GM21526 (cell line): ENCODE data around the gene RIN1.

Experiments
- ATAC-seq: cut with Tn5 transposase; IDR thresholded peaks from one replicate; pipeline ENCODE4 v1.9.1; 2021; ENCODE audit warnings: moderate library complexity; ENCODE audit not compliant: unreplicated experiment, low FRiP score

The RIN1 gene

DNA sequence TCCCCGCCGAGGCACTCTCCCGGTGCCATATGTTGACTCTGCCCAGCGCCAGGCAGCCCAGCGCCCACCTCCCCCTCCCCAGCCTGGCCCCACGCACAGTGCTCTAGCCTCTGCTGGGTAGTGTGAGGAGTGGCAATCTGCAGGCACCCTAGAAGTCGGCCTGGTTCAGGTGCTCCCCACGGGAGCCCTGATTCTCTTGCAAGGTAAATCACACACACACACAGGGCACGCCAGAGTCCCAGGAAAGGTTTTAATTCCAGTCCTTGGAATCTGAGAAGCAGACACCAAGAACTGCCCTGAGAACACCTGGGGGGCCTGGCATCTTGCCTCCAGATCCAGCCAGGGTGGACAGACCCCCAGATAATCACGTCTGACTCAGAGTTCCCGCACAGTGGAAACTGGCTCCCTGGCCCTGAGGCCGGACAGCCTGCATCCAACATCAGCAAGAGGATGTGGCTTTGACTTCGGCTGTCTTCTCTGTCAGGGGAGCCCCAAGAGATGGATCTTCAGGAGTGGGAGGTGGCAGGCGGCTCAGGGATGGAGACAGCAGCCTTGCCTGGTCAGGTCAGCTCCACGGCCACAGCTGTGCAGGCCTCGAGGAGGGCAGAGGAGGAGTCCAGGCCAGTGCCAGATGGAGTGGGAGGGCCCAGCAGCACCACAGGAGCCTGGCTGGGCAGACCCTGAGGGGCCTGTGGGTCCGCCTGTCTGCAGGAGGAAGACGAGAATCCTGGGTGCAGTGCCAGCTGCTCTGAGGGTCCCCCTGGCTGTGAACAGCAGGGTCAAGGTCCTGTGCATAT lies 1.1 kb upstream of the RIN1 start:
- no peak for ATAC-seq

DNA sequence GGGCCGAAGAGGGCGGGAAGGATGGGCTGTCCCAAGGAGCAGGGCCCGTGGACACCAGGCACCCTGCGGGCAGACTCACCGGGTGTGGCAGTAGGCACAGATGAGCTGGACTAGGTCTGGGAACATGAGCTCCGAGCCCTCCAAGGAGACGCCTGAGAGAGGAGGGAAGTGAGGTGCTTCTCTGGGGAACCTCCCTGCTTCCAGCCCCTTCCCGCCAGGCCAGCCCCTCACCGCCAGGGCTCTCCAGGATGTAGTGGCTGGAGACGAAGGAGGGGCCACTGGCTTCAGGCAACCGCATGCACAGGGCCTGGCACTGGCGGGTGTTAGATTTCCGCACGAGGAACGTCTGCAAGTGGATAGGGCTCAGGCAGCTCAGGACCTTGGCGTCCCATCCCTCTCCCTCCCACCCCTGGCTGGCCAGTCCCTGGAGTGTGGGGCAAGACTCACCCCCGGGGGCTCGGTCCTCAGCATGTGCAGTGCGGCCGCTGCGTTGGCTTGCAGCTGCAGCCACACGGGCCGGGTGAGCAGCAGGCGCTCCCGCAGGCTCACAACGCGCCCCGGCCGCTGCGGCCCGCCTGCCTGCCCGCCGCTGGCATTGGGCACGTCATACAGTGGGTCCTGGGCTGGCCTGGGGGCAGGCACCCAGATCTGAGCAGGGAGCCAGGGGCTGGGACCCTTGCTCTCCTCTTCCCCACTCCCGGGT lies 552 bp downstream of the RIN1 start:
- no peak for ATAC-seq

DNA sequence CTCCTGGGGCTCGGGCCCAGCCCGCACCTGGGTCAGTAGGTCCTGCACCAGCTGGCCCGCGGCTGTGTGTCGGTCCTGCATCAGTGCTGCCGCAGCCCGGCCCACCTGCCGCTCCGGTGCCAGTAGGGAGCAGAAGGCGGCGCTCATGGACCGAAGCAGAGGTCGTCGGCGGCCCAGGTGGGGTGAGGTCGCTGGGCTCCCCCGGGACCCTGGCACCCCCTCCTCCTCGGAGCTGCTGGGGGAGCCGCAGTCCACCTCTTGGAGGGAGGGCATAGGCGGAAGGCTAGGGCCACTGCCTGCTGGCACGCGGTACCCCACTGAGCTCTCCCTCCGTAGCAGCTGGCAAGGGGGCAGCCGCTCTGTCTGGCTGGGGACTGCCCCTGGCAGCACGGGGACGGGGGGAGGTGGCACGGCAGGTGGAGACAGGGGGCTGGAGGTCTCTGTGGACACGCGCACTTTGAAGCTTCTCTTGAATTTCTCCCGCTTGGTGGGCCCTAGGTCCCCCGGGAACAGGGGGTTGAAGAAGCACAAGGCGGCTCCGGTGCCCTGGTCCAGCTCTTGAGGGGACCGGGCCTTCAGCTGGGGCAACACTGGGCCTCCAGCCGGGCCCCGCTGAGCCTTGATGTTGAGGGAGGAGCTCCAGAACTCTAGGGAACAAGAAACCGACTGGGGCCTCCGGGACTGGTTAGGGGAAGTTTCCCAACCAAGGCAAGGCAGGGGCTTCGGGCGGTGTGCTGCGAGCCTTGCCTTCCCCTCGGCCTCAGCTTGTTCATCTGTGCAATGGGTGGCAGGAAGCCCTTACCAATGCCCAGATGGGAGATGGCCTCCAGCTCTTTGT lies 1.4 kb downstream of the RIN1 start:
- no peak for ATAC-seq

DNA sequence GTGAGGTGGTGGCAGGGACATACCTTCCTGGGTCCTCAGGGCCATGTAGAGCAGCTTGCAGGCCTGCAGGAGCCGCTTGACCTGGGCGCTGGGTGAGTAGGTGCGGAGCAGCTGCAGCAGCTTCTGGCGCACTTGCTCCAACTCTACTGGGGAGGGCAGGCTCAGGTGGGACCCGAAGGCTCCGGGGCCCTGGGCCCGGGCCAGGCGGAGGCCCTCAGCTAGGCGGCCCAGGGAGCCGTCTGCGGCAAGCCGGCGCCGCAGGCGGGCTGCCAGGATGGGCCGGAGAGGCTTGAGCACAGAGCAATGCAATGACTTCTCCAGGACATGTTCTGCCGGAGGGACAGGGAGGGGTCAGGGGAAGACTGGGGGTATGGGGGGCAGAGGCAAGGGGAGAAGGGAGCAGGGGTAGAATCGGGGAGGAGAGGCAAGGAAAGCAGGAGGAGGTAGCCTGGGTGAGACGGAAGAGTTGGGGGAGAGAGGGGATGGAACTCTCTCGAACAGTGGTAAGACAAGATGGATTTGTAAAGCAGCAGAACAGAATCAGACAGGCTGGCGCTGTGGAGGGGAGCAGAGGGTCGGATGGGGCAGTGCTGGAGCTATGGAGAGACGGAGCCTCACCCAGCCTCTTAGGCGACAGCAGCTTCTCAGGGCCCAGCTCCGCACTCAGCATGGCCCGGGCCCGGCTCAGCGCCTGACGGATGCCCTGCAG lies 2.2 kb downstream of the RIN1 start:
- no peak for ATAC-seq

DNA sequence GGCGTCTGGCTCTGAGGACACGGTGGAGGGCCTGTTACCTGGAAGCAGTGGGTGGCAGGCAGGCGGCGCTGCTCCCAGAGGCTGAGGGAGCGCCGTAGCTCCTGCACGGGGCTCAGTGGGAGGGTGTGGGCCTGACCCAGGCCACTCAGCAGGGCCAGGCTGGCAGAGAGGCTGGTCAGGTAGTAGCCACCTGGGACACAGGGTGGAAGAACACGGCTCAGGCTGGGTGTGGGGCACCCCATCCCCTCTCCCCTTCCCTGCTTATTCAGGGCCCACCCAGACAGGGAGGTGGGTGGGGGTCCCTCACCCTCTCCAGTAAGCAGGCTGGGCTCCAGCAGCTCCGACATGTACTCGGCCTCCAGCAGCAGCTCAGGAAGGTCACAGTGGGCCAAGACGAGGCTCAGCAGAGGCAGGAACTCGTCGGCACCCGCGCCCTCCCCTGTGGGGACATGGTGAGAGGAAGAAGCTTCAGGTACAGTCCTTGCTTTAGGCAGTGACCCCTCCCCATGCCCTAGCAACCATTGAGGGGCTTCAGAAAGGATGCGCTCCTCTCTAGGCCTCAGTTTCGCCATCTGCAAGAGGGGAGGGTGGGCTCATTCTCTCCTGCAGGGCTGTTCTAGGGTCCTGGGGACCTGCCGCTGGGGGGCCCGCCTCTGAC lies 2.9 kb downstream of the RIN1 start:
- no peak for ATAC-seq

DNA sequence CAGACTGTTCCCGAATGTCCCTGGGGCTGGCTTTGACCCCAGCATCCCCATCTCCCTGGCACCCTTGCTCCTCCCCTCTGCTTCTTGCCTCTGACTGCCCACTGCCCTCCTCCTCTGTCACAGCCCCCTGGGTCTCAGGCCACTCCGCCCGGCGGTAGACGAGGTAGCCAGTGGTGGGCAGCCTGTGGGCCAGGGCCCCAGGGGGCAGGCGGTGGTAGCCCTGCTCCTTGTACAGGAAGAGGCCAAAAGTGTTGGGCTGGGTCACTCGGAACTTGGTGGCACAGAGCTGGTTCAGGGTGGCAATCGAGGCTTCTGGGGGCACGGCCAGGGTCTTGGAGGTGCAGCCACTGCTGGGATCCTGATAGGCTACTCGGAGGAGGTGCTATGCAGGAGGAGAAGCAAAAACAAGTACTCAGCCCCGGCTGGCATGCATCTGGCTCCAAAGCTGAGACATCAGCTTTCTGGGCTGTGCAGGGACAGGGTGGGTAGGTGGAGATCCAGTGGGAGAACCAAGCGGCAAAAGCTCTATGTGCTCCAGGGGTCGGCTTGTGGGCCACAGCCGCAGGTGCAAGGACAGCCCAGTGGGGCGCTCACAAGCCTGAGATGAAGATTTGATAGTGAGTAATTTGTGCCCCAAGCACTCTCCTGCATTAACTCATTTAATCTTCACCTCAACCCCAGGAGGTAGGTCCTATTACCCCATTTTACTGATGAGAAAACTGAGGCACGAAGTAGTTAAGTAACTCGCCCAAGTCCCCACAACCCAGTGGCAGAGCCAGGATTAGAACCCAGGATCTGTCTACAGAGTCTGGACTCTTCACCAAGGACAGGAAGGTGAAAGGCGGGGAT lies 3.6 kb downstream of the RIN1 start:
- no peak for ATAC-seq

DNA sequence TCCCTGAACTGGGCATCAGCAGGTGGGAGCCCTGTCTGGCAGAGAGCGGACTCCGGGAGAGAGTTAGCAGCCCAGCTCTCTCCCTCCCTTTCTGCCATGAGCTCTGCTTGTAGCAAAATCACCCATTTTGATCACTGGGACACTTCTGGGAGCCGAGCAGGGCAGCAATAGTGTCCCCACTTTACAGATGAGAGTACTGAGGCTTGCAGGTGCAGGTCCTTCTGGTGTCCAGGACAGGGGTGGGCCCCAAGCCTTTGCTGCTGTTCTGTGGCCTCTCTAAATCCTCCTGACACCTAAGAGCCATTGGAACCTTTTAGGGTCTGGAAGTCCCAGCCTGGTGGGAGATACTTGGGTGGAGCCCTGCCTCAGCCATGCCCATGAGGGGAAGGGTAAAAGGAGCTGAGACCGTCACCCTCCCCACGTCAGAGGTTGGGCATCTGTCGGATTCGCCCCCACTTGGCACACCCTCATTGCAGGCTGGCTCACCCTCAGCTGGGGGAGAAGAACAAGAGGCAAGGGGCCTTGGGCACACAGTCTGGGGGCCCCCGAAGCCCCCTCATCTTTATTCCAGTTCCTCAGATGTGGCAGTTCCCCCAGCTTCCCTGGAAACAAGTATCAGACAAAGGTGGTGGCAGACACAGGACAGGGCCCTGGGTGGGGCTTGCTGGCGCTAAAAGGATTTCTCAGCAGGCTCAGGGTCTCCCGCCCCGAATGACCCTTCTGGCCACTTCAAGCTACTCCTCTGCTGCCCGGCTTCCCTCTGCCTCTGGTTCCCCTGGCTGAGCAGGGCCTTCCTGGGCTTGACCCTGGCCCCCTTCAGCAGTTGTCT lies 4.5 kb downstream of the RIN1 start:
- ATAC-seq: no peak

DNA sequence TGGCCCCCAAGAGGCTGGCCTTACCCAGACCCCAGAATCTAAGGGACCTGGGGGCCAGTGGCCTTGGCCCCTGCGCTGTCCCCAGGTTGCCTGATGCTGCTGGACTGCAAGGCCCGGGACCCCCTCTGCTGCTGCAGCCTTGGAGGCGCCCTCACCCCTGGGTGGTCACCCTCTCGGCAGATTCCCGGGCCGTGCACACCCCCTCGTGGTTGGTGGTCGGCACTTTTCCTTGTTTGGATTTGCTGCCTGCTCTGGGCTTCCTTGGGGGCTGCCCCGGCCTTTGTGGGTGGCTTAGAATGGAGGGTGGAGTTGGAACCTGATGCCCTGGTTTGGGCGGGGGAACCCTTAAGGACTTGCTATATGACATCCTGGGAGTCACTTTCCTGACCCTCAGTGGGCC lies 5.3 kb downstream of the RIN1 start:
- ATAC-seq: no peak

DNA sequence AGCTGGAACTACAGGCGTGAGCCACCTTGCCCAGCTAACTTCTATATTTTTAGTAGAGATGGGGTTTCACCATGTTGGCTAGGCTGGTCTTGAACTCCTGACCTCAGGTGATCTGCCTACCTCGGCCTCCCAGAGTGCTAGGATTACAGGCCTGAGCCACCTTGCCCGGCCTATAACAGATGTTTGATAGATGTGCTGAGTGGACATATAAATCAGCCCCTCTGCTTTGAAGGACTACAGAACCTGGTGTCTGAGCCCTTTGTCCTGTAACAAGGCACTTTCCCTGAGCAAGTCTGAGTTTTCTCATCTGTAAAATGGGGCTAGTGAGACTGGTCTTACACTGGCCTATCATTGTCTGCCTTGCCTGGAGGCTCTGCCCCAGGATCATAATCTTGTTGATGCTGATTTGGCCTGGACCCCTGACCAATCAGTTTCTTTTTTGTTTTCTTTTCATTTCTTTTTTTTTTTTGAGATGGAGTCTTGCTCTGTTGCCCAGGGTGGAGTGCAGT lies 7.0 kb downstream of the RIN1 start:
- no peak for ATAC-seq

DNA sequence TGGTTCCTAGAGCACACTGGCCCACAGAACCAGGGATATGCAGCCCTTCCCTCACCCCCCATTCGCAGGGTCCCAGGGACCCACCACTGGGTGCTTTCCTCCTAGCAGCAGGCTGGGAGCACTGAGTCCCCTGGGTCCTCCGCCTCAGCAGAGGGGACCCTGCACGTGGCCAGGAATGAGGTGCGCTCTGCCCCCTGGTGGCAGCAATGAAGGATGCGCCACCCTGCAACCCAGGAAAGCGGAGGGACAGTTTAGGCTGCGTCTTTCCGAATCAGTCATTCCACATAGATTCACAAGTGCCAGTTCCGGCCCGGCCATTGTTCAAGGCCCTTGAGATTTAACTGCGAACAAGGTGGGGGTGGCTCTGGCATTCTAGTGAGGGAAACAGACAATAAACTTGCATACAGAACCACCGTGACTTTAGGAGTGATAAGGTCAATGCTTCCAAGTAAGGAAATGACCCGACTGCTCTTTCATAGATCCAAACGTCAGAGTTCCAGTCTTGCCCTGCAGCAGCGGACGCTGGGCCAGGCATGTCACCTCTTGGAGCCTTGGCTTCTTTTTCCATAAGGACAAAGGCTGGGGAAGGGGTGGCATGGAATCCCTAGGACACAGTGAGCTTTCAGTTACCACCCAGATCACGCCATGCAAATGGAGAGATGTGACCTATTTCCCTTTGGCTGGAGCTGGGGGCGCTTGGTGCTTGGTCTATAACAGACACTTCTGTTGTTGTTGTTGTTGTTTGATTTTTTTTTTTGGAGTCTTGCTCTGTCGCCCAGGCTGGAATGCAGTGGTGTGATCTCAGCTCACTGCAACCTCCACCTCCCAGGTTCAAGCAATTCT lies 7.7 kb downstream of the RIN1 start:
- peak; percentile 43 for ATAC-seq

DNA sequence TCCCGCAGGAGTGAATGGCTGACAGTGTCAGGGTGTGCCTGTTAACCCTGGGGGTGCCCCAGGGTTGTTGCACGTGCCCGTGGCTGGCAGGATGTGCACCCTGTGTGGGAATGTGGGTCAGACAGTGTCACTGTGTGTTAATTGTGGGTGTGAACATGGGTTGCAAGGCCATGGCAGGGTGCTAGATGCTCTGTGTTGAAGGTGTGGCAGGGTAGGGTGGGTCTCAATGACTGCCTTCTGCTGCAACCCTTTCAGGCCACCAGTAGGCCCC lies 8.3 kb downstream of the RIN1 start:
- ATAC-seq: no peak

DNA sequence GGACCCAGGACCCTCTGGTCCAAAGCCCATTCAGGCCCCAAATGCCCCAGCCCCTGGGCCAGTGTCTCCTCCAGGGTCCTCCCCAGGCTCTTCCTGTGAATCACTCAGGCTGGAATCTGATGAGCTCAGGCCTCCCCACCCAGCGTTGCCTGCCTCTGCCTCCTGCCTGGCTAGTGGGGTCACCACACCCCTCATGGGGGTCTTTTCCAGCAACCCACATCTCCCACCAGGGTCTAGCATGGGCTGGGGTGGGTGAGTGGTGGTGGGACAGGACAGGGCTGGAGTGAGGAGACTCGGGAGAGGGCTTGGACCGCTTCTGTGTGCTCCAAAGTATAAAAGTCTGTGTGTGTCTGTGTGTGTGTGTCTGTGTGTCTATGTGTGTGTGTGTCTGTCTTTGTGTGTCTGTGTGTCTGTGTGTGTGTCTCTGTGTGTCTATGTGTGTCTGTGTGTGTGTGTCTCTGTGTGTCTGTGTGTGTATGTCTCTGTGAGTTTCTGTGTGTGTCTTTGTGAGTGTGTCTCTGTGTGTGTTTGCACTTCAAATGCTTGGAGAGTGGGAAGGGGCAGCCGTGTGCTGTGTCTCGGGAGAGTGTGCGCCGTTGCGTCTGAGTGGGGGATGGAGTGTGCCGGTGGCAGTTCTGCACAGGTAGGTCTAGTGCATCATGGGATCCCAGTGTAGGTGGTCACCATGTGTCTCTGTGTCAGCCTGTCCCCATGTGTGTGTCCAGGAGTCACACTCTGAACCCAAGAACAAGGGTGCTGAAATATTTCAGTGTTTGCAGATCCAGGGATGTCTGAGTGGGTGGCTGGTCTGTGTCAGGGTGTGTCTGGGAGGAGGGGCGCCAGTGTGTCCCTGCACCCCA lies 8.8 kb downstream of the RIN1 start:
- no peak for ATAC-seq

DNA sequence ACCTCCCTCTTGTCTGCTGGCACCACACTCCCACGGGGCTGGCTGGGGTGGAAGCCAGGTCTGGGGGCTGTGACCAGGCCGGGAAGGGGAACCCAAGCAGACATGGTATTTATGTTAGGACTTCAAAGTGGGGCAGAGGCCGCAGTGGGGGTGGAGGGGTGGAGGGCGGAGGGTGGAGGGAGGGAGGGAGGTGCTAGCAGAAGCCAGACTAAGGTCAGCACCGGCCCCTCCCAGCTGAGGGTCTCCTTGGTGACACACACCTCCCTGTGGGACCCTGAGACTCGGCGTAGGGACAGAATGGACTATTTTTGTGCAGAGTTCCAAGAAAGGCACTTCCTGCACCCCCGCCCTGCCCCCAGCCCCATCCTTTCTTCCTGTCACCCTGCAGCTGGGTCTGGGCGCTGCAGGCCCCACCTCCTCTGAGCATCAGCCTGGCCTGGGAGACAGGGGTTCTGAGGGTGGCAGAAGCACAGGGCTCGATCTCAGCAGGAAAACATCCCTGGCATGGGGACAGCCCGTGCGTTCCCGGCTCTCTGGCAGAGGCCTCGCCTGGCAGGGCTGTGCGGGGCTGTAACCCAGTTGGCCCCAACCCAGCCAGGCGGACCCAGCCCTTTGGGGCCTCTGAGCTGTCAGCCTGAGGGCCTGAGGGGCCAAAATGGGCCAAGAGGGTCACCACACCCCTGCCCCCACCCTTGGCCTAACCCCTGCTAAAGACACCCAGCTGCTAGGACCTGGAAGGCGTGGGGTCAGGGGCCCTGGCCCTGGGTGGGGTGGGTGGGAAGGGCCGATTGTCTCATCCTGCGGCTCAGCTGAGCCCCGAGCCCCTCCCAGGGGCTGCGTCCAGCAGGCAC lies 9.7 kb downstream of the RIN1 start:
- ATAC-seq: no peak

DNA sequence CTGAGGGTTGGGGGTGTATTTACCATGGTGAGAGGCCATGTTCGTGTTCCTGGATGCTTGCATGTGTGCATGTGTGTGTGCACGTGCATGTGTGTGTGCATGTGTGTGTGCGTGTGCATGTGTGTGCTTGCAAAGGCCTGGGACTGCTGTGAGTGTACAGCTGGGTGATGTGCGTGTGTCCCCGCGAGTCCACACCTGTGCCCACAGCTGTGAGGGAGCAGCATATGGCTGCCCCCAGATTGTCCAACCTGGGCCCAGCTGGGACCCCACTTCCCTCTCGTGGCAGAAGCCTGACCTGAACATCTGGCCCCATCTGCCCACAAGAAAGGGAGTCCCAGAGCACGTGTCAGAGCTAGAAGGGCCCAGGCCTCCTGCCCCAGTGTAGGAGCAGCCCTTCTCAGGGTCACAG lies 11.0 kb downstream of the RIN1 start:
- ATAC-seq: no peak

DNA sequence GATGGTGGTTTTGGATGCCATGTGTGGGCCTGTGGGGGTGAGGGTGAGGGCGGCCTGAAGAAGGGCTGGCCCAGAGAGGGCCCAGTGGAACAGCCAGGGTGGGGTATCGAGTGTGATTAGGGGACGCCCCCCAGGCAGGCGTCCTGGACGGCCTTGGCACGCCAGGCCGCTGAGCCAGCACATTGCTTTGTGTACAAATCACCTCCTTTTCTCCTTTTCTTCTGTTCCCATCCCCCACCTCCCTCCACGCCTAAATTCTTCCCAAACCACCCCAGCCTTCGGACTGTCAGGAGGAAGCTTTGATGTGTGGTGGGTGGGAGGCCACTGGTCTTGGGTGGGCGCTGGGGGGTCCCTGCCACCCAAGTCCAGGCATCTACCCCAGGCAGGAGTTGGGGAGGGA lies 11.6 kb downstream of the RIN1 start:
- ATAC-seq: no peak

DNA sequence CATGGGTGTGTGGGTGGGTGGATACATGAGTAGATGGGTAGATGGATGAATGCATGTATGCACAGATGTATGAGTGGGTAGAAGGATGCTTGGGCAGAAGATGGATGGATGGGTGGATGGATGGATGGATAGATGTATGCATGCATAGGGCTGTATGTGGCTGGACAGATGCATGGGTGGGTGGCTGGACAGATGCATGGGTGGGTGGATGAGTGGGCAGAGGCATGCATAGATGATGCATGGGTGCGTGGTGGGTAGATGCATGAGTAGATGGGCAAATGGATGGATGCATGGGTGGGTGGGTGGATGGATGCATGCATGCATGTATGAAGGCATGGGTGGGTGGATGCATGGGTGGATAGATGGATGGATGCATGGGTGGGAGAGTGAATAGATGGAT lies 12.6 kb downstream of the RIN1 start:
- no peak for ATAC-seq
